GM18511 (cell line): Measurements from ENCODE around the gene ENPP1.
"Not testable (repeated sequence)": the region's sequence is repeated elsewhere in the genome, so short reads cannot be mapped to it uniquely, and the experiment has no call there.

ENCODE experiments used
- ATAC-seq: cut with Tn5 transposase; IDR thresholded peaks from one replicate; pipeline ENCODE4 v1.9.1; 2021; ENCODE audit warnings: mild to moderate bottlenecking, moderate library complexity; ENCODE audit not compliant: unreplicated experiment

Gene ENPP1

GRCh38 chr6:131867744-131868143 lies 59.9 kb downstream of the ENPP1 start:
- no peak for ATAC-seq

- ATAC-seq, result no peak
Measured at GRCh38 chr6:131868836-131869235, 61.0 kb downstream of the ENPP1 start.

- no peak for ATAC-seq
Measured at GRCh38 chr6:131875647-131876046, 67.8 kb downstream of the ENPP1 start.

DNA sequence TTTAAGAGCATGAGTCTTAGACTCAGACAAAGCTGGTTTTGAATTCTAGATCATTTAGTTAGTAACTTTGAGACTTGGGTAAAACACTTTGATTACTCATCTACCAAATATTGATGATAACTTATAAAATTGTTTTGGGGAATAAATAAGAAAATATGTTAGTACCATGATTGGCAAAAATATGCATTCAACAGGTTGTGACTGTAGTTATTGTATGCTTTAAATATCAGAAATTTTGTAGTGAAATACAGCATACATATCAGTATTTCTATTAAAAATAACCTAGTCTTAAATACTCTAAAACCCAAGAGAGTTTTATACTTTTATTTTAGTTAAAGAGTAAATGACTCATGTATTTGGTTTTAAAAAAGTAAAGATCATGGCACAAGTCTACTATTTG lies 68.7 kb downstream of the ENPP1 start:
- no peak for ATAC-seq

GRCh38 chr6:131877999-131878789 lies 70.4 kb downstream of the ENPP1 start:
- no peak for ATAC-seq

- ATAC-seq, result no peak
Measured at GRCh38 chr6:131883016-131883415, 75.2 kb downstream of the ENPP1 start.

DNA sequence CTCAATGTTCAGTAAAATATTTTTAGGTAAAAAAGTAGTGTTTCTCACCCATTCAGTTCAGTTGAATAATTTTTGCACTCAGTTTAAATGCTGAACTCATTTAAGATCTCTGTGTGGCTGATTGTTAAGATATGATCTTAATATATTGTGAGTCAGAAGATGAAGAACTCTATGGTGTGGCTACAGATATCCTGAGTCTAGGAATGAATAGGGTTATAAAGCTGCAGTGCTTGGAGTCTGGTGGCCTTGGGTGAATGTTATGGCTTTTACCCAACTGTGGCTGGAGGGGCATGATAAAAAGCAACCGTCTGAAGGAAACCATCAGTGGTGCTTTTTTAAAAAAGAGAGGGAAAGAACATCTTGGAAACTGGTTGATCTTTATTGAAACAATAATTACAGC lies 77.4 kb downstream of the ENPP1 start:
- ATAC-seq, result no peak

DNA sequence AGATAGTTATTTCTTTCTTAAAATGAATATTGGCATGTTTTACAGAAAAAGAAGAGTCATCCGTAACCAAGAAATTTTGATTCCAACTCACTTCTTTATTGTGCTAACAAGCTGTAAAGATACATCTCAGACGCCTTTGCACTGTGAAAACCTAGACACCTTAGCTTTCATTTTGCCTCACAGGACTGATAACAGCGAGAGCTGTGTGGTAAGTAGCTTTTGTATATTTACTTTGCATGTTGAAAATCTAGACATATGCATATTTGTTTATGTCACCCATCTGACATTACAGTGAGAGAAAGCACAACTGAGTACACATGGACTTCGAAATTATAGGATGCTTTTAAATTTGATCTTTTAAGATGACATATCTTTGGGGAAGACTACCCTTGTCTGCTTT lies 78.7 kb downstream of the ENPP1 start:
- ATAC-seq, result no peak

DNA sequence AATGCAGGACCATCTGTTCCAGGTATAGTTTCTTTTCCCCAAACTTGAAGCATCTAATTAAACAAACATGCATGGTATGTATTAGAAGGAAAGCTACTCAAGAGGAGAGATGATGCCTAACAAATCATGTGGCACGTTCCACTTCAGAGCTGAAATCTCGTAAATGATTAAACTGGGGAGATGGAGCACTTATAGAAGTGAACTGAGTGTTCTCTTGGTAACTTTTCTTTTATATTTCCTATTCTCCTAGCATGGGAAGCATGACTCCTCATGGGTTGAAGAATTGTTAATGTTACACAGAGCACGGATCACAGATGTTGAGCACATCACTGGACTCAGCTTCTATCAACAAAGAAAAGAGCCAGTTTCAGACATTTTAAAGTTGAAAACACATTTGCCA lies 82.3 kb downstream of the ENPP1 start:
- no peak for ATAC-seq

DNA sequence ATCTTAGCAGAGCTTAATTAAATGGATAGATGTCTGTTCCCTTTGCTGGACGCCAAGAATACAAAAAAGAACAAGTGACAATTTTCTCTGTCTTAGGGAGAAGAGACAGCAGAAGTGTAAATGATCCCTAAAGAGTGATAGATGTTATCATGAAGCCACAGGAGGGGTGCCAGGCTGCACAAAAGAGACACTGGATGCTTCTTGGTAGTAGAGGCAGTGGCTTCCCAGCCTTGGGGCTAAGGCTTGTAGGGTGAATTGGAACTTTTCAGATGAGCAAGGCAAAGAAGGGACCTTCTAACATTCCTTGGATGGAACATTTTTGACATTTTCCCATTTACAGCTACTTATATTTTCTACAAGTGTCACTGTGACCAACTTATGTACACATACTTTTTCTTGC lies 85.4 kb downstream of the ENPP1 start:
- ATAC-seq, result no peak

DNA sequence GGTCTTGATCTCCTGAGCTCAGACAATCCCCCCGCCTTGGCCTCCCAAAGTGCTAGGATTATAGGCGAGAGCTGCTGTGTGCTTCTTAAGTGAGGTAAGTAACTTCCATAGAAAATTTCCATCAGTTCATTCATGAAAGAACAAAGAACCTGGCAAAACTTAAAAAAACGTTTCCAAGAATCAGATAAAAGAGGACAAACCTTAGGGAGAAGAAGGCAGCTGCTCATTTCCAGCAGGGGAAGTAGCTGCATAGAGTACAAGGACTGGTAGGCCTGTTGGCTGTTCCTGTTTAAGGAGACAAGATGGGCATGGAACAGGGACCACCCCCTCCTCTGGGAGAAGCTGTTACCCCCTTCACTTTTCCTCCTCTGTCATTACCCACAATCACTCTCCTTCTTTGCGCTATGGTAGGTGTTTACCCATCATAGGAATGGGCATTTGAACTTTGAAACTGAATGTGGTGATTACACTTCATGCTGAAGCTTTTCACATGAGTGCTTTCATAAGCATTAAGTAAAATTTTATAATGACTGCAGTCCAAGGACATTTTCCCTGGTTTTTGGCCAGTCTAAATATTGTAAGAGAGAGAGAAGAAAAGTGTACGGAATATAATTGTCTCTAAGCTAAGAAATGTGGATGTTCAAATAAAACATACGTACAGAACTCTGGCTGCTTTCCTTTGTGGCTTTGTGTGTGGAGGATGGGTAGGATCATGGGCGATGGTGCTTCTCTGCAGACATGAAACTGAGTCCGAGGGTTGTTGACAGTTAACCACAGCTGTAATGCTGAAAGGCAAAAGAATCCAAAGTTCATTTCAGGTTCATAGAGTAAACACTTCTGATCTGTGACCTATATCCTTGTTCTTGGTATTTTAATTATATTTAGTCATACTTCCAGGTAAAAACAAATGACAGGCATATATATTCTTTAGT lies 86.9 kb downstream of the ENPP1 start:
- no peak for ATAC-seq

- ATAC-seq, result no peak
Measured at GRCh38 chr6:131897050-131897435, 89.2 kb downstream of the ENPP1 start.

DNA sequence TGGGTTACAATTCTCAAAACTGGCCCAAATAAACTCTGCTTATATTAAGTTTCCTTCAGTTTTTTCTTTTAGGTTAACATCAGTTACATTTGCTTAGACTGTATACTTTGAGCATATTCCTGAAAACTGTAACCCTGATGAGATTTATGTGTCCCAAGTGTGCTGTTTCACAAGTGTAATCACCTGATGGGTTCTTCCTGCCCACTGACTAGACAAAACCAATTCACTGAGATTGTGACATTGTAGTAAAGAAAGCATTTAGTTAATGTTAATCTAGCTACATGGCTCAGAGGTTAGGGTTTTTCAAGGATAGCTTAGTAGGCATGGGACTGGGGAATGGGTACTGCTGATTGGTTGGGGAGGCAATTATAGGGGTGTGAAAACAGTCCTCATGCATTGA lies 89.8 kb downstream of the ENPP1 start:
- no peak for ATAC-seq

DNA sequence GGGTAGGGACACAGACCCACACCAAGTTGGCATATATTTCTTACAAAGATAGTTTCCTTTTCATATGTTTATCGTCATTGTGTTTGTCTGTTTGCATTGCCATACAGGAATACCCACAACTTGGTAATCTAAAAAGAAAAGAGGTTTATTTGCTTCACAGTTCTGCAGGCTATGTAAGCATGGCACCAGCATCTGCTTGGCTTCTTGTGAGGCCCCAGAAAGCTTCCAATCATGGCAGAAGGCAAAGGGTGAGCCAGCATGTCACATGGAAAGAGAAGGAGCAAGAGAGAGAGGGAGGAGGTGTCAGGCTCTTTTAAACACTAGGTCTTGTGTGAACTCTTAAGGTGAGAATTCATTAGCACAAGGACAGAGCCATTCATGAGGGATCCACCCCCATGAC lies 90.9 kb downstream of the ENPP1 start:
- no peak for ATAC-seq

DNA sequence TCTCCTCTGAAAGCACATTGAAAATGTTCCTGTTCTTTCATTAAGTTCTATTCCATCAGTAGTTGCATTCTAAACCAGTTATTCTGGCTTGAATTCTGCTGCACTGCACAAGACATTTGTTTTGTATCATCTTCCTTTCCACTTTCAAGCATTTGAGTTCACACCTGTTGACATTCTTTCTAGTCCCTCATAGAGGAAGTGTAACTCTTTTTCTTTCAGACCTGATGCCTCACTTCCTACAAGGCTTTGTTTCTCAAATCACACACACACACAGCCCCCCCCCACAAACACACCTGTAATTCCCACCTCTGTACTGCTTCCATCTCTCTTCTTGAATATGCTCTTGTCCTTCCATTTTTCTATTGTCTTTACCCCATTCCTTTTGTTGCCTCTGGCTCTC lies 92.4 kb downstream of the ENPP1 start:
- no peak for ATAC-seq

- not testable (repeated sequence) for ATAC-seq
Measured at GRCh38 chr6:131901326-131901873, 93.6 kb downstream of the ENPP1 start.

DNA sequence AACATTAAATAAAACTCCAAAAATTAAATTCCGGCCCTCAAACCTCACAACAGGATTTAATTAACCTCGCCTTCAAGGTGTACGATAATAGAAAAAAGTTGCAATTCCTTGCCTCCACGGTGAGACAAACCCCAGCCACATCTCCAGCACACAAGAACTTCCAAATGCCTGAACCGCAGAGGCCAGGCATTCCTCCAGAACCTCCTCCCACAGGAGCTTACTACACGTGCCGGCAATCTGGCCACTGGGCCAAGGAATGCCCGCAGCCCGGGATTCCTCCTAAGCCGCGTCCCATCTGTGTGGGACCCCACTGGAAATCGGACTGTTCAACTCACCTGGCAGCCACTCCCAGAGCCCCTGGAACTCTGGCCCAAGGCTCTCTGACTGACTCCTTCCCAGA lies 95.9 kb downstream of the ENPP1 start:
- not testable (repeated sequence) for ATAC-seq

GRCh38 chr6:131908787-131909186 lies 101.0 kb downstream of the ENPP1 start:
- not testable (repeated sequence) for ATAC-seq

- ATAC-seq, result peak; percentile 98
Measured at GRCh38 chr6:131909408-131910218, 101.8 kb downstream of the ENPP1 start.

- peak; percentile 31 for ATAC-seq
Measured at GRCh38 chr6:131910219-131910589, 102.4 kb downstream of the ENPP1 start.

GRCh38 chr6:131910956-131911355 lies 103.1 kb downstream of the ENPP1 start:
- ATAC-seq, result no peak
